GM18861 (cell line): ENCODE data around the gene UBE2H.
"Not testable (repeated sequence)": the region's sequence is repeated elsewhere in the genome, so short reads cannot be mapped to it uniquely, and the experiment has no call there.

Source experiments
- ATAC-seq: cut with Tn5 transposase; IDR thresholded peaks from one replicate; pipeline ENCODE4 v1.9.1; 2021; ENCODE audit not compliant: unreplicated experiment

Gene UBE2H

DNA sequence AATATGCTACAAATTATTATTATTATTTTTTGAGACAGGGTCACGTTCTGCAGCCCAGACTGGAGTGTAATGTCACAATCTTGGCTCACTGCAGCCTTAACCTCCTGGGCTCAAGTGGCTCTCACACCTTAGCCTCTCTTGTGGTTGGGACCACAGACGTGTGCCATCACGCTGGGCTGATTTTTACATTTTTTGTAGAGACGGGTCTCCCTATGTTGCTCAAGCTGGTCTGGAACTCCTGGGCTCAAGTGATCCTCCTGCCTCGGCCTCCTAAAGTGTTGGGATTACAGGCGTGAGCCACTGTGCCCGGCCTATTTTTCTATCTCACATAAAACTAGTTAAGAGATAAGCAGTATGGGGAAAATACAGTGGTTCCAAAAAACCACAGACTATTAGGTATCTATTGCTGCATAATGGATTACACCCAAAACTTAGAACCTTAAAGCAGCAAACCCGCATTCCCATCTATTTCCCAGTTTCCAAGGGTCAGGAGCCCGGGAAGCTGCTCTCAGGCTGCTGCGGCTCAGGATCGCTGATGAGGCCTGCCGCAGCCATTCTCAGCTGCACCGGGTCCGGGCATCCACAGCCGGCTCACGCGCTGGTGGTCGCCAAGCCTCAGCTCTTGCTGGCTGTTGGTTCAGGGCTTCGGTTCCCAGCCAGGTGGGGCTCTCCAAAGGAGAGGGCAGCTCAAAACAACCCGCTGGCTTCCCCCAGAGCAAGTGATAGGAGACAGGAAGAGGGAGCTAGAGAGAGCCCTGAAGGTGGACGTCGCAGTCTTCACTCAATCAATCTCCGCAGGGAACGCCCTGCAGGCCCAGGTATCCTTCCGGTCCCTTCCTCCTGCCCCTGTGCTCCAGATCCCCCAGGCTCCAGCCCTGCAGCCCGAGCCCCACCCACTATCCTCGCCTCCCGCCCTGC, 128.2 kb downstream of the UBE2H start:
- ATAC-seq = no peak

DNA sequence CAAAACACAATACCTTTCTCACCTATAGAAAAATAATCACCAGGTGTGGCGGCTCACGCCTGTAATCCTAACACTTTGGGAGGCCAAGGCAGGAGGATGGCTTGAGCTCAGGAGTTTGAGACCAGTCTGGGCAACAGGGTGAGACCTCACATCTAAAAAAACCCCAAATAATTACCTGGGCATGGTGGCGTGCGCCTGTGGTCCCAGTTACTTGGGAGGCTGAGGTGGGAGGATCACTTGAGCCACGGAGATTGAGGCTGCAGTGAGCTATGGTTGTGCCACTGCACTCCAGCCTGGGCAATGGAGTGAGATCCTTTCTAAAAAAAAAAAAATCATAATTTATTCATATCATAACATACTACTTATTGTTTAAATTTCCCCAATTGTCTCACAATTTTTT, 129.6 kb downstream of the UBE2H start:
- ATAC-seq = not testable (repeated sequence)

DNA sequence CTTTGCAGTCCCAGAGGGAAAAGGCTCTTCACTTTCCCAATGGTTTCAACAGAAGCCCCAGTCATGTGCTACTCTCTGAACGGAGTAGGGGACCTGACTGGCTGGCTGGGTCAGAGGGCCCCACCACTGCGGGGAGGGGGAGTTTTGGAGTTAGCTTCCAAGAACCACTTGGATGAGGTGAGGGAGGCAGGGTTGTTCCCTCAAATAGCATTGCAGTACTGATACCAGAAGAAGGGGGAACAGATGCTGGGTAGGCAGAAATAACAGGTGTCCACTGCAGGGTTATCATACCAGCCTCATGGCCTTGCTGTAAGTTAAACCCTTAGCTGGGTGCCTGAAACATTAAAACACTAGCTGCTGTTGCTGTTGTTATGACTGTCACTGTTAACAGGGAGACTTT, 131.3 kb downstream of the UBE2H start:
- no peak for ATAC-seq

DNA sequence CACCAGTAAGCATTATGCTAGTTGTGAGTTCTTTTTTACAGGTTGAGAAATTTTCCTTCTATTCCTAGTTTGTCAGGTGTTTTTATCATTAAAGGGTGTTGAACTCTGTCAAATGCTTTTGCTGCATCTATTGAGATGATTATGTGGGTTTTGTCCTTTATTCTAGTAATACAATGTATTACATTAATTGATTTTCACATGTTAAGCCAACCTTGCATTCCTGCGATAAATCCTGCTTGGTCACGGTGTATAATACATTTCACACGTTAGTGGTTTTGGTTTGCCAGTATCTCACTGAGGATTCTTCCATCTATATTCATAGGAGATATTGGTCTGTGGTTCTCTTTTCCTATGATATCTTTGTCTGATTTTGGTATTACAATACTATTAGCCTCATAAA, 136.0 kb downstream of the UBE2H start:
- no peak for ATAC-seq

DNA sequence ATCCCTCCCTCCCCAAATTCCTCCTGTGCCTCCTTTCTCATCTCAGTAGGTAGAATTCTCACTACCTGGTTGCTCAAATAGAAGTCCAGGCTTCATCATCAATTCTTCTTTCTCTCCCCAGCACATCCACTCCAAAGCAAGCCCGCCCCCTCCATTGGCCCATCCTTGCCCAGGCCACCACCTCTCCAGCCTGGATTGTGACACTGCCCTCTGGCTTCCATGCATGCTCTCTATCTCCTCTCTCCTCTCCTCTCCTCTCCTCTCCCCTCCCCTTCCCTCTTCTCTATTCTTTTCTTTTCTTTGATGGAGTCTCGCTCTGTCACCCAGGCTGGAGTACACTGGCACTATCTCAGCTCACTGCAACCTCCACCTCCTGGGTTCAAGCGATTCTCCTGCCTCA, 144.9 kb downstream of the UBE2H start:
- no peak for ATAC-seq

DNA sequence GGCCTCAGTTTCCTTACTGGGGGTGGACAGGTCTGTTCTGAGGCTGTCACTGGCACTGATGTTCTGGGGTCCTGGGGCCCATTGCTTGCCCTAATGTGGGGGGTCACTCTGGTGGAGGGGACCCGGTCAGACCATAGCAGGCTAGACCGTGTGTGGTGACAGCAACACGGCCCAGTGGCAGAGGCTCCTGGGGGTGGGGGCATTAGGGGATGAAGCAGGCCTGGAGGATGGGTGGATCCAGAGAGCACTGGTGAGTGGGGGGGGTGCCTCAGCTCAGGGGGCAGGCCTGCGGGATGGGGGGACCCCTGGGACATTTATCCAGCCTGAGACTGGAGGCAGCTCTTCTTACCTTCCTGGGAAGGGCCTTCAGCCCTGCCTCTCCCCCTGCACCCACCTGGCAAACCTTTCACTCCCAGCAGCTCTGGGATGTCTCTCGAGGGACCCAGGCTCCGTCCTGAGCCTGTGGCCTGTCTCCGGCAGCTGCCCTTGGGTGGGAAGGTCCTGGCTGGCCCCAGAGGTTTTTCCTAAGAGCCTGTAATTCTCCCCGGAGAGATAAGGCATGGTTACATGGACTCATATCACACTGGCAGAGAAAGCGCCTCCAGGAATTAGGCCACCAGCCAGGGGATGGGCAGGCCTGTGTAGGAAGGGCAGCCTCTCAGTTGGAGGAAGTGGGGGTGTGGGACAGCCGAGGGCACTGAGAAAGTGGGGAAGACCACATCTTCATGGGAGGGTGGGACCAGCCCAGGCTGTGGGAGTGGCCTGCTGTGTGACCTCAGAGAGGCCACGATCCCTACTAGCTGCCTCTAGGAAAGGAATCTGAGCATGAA, 147.7 kb downstream of the UBE2H start:
- ATAC-seq = no peak

DNA sequence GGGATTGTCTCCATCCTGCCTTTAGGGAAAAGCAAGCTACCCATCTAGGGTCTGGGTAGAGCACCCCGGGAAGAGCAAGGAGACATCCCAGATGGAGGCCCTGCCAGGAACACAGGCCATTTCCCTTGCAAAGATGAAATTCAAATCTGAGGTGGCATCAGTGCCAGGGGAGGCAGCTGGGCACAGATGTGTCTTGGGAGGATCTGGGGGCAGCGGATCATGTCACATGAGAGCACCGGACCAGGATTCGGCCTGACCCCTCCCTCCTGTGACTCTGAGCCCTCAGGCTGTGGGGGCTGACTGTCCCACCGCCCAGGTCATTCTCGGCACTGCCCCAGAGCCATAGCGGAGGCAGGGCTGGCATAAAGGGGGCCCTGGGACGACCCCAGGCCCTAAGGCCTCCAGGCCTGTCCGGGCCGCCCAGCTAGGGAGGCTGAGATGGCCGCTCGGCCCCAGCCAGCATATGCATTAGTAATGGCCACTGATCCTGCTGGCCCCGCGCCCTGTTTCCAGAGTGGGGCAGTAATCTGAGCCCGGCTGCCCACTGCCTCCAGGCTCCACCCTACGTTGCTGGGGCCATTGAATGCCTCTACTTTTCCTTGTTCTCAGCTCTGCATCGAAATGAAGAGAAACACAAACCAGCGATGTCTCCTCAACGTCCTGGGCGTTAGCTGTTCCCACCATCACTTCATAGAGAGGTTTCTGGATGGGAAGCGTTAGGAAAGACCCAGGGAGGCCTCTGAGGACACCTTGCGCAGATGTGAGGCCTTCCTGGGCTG, 148.5 kb downstream of the UBE2H start:
- no peak for ATAC-seq

DNA sequence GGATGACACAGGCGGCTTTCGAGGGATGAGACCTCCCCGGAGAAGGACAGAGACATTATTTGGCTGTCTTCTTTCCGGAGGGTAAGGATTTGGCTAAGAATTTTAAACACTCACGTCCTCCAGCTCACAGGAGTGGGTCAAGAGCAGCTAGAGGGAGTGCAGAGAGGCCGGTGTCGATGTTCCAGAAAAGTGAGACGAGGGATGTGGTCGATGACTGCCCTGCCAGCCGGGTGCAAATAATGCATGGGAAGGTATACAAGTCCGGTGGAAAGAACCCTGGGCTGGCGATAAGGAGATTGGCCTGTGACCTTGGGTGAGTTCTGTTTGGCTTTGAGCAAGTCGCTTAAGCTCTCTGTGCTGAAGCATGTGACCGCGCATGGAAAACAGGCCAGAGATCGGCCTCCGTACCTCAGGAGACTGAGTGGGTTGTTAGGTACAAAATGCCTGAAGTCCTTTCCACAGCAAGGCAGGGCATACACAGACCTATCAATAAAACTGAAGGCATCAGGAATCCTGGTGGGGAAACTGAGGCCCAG, 149.1 kb downstream of the UBE2H start:
- ATAC-seq = no peak

DNA sequence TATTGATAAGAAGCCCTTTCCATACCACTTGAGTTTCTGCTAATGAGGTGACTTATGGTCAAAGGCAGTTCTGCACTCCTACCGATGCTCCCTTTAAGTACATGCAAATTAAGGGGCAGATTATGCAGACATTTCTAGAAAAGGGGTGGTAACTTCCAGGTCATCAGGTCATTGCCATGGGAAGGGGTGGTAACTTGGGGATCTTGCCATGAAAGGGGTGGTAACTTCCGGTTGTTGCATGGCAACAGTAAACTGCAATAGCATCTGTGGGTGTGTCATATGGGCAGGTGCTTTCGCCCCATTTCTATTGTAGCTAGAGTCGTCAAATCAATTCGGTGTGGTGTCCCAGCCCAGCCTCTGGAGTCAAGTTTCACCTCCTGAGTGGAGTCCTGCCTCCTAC, 150.9 kb downstream of the UBE2H start:
- no peak for ATAC-seq

DNA sequence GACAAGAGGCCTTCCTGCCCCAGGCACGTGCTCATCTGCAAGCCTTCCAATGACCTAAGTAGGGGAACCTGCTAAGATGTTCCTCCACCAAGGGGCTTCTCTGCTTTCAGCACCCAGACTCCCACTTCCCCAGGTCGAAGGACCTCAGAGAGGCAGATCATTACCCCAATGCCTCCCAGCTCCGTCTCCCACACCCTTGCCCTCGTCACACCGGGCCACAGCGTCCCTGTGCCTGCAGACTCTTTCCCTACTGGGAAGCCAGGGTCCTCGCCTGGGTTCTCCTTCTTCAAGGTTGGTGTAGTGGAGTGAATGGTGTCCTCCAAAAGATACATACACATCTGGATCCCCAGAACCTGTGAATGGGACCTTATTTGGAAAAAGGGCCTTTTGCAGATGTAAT, 151.9 kb downstream of the UBE2H start:
- no peak for ATAC-seq

DNA sequence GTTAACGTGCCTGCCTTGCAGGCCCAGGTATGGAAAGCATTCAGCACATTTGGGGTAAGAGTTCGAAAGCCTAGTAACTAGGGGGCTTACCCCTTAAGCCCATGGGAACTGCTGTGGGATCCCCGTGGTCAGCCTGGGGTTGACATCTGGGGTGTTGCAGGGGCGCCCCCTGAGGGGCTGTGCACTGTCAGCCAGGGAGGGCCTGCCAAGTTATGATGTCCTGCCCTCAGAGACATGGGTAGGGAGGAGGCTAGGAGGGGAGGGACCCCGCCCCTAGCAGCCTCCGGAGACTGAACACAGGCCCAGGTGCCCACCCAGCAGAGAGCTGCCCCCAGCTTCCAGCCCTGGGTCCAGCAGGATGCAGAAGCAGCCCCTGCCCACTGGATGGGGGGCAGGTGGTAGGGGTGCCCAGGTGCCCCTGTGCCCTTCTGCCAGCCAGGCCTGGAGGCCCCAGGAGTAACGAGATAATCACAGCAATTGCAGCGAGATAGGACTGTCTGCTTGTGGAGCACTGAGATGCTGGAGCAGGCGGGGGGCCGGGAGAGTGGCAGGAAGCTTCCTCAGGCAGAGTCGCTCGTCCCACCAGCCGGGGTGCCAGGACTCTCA, 153.3 kb downstream of the UBE2H start:
- no peak for ATAC-seq

DNA sequence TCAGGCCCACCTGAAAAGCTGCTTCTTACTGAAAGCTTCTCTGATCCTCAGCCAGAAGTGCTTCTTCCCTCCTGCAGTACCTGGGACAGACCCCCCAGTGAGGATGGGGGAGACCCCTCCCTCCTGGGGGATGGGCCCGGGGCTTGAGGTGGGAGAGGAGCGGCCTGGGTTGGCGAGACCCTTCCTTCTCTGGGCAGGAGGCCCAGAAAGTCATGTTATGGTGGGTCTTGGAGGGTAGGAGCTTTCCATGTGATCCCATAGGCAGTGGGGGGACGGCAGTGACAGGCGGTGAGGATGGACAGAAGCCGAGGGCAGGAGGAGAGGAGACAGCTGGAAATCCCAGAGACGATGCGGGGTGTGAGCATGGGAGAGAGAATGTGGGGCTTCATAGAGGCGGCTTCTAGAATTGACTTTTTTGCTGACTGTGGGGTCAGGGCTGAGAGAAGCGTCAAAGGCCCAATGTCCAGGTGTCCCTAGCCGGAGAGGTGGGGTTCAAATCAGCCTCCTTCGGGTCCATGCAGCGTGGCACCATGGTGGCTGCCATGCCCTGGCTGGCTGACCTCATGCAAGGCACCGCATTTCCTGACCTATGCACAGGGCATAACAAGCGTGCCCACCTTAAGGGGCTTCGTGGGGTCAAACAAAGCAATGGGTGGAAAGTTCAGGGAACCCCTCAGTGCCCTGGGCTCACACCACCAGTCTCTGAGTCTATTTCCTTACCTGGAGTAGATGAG, 154.0 kb downstream of the UBE2H start:
- no peak for ATAC-seq

DNA sequence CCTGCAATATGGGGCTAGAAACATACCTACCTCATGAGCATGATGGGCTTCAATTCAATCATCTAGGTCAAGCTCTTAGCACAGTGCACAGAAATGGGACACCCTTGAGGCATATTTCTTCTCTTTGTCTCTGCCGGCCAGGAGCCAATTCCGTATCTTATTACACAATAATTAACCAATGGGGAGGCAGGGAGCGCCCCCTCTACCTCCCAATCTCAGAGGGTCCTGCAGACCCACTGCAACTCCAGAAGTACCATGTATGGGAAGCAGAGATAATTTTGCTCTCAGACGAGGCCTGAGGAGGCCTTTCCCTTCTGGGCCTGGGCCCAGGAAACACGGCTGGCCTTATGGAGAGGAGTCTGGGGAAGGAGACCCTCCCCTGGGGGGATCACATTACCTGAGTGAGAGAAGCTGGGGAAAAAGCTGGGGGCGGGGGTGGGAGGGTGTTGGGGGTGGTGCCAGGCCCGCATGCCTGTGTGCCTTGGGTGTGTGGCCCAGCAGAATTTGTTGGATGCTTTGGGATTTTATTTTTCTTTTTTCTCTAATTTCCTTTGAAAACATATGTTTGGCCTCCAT, 155.5 kb downstream of the UBE2H start:
- ATAC-seq = no peak

DNA sequence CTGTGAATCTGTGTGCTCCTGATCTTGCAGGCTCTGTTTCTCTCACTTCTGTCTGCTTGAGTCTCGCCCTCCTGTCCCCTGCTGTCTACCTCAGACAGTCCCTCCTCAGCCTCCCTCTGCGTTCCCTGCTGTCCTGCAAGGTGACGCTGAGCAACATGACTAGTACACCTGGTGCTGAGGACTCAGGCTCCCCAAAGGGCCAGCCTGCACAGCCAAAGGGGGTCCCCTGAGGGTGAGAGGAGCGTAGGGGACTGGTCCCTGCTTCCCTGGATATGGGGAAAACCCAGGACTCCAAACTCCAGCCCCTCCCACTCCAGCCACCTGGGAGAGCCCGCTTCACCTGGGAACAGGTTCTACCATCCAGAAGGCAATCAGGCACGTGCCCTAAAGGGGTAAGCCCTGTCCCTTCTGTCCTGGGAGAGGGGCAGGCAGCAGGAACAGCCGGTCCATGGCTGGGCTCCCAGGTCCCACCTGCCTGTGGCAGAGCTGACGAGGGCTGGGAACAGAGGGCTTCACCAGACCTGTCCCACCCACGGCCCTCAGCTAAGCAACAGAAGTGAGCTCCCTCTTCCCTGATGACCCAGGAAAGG, 156.5 kb downstream of the UBE2H start:
- no peak for ATAC-seq

DNA sequence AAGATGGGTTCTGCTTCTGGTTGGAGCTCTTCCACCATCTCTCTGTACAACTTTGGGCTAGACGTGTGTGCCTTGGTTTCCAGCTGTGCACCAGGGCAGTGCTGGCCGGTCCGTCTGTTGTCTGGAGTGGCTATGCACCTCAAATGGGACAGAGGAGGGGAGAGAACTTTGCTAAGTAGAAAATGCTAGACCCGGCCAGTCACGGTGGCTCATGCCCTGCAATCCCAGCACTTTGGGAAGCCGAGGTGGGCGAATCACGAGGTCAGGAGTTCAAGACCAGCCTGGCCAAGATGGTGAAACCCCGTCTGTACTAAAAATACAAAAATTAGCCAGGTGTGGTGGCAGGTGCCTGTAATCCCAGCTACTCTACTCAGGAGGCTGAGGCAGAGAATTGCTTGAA, 158.3 kb downstream of the UBE2H start:
- ATAC-seq = not testable (repeated sequence)

DNA sequence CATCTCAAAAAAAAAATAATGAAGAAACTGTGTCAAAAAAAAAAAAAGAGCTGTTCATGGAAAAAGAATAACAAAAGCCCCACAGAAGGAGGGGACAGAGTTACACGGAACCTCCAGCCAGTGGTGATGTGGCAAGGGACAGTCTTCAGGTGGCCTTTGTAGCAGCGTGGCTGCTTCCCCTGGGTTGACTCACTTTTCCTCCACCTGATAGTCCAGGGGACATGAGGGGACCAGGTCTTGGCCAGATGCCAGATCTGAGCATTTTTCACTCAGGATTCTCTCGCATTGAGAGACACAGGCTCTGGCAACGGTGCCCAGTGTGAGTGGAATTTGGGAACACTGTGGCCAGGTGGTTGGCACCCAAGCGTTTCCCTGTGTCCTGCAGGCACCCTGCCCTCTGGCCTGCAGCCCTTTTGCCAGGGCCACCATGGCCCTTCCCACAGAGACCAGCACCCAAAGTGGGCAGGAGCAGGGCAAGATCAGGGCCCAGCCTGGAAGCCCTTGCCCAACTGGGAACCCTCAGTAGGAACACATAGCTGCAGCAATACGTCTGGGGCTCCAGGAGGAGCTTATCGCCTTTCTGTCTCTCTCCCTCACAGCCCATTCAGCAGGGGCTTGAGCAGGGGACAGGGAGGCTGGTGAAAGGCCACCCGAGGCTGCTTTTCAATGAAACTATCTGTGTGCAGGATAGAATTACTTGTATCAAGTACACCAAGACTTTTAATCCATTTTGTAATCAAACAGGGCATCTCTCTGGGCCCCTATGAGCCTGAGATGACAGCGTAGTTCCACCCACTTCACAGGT, 159.1 kb downstream of the UBE2H start:
- no peak for ATAC-seq

DNA sequence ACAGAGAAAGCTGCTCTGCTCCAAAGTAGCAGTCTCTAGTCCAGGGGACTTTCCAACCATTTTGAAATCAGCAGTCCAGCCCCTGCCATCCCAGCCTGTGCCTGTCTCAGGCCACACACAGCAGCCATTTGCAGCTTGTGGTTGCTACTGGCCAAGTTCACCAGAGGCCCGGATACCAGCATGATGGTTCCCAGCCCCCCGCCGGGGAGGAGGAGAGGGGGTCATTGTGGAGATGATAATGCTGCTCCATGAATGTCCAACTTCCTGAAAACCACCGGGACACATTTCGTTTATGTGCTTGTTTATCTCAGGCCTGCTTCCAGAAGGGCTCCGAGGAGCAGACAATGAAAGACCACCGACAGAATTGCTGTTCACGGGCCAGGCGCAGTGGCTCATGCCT, 160.0 kb downstream of the UBE2H start:
- no peak for ATAC-seq

DNA sequence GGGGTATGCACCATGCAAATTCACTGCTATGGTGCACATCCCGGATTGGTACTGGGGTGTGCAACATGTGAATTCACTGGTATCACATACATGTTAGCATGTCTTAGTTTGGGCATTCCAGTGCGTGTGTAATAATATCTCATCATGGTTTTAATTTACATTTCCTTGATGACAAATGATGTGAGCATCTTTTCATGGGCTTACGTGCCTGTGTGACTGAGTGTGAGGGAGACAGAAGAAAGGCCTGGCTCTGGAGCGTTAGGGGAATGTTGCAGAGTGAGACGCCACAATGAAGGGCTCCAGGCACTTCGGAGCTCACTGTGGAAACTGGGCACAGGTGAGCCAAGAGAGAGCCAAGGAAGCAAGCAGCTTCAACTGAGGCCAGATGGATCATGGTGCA, 162.6 kb downstream of the UBE2H start:
- ATAC-seq = no peak
